CD4-positive, alpha-beta T cell treated with Interleukin-10 for 1 hour (primary cell): ENCODE data around the gene SNX30.

Source experiments
- DNase-seq: peaks from one replicate; pipeline ENCODE4 v3.0.0-alpha.2; 2020

SNX30 gene

DNA sequence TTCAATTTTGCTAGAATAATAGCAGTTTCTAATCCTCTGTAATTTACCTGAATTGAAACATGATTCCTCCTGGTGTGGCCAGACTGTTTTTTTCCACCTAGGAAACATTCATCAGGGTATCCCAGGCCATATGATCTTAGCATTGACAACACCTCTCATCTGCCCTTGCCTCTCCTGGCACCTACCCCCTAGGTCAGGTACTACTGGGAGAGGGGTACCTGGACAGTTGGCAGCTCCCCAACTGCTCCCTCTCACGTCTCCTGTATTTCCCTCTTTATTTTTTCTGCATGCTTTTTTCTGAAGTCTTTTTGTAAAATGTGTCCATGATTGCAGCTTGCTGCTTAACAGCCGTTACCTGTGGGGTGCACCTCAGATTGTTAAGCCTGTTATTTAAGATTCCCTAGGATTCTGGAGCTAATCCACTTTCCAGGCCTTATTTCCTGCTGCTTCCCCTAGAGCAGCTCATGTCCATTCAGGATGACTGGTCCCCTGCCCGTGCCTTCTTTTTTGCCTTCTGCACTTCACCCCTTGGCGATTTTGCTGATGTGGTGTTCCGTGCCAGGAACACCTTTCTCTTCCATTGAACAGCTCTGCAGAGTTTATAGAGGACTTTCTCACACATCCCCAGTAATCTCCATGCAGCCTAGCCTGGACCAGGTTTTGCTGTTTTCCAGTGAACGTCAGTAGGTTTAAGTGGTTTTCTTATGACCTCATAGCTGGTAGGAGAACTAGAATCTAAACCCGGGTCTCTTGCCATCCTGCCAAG lies 33.6 kb downstream of the SNX30 start:
- no peak for DNase-seq

DNA sequence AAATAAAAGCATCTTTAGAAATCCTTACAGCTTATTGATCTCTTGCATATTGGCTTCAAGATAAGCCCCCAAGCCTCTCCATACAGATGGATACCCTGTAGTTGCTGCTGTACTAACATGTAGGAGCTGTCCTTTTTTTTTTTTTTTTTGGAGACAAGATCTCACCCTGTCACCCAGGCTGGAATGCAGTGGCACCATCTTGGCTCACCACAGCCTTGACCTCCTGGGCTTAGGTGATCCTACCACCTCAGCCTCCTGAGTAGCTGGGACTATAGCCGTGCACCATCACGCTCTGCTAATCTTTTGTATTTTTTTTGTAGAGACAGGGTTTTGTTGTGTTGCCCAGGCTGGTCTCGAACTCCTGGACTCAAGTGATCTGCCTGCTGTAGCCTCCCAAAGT lies 35.4 kb downstream of the SNX30 start:
- DNase-seq = no peak

DNA sequence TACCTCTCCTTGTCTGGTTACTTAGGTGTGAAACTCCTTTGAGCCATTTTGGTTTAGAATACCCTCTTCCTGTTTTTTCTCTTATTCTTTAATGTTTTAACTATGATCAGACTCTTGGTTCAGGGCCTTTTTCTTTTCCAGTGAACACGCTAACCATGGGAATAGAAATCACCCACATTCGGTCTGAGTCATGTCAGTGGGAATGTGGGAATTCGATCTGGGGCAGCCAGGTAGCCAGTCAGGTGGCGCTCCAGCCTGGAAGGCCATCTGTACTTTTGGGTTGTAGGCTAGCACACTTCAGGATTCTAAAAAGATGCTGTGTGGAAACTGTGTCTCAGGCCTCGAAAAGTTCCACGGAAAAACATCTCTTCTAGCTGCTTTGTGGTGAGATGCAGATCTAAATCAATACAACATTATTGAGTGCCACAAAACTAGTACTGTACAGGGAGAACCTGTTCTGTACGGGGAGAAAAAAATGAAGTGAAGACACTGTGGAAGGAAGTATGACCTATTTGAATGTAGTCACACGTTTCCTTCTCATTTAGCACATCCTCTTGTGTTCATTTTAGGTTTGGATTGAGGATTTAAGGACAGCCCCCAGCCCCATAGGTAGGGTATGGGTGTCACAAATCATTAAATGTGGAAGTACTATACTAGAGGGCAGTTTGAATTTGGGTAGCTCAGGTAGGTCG lies 36.4 kb downstream of the SNX30 start:
- DNase-seq = no peak

DNA sequence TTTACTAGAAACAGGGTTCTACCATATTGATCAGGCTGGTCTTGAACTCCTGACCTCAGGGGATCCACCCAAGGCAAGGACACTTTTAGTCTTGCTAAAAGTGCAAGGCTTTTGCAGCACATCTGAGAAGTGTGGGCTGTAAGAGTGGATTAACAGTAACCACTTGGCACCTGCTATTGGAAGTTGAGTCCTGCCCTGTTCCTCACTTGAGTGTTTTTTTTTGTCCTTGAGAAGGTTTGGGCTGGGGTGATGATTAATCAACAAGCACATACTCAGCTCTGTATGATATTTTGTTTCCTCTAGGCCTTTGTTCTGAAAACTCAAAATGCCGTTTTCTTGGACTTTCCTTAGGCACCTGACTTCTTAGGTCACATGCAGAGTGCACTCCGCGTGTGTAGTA lies 37.4 kb downstream of the SNX30 start:
- DNase-seq = no peak

DNA sequence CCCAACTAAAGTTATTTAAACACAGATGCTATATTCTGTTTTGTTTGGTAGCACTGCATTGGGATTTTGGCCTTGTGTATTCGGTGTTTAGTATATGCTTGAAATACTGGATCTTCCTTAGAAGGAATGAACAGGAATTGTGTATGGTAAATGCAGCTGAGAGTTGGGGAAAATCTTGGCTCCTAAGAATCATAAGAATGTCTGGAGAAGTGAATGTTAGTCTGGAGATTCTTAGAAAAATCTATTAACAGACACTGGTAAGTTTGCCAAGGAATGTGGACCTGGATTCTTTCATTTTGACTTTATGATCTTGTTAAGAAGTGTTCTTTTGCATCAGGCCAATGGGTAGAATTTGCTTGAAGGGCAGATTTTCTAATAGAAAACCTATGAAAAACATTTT lies 38.9 kb downstream of the SNX30 start:
- DNase-seq = no peak

- DNase-seq = no peak
Observed at GRCh38 chr9:112789891-112790774, 39.6 kb downstream of the SNX30 start.

DNA sequence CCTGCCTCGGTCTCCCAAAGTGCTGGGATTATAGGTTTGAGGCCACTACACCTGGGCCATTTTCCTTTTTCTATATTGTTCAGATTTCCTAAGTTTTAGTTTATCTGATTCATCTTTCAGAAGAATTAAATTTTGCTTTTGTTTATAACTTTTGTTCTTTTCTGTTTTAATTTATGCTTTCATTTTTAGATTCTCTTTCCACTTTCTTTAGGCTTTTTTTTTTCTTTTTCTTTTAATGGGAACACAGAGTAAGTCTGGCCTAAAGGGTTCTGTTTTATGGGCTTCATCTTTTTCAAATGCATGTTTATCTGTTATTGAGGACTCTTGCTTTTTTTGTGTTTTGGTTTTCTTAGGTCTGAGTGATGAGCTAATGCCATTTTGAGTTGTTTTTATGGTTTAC lies 42.1 kb downstream of the SNX30 start:
- no peak for DNase-seq

DNA sequence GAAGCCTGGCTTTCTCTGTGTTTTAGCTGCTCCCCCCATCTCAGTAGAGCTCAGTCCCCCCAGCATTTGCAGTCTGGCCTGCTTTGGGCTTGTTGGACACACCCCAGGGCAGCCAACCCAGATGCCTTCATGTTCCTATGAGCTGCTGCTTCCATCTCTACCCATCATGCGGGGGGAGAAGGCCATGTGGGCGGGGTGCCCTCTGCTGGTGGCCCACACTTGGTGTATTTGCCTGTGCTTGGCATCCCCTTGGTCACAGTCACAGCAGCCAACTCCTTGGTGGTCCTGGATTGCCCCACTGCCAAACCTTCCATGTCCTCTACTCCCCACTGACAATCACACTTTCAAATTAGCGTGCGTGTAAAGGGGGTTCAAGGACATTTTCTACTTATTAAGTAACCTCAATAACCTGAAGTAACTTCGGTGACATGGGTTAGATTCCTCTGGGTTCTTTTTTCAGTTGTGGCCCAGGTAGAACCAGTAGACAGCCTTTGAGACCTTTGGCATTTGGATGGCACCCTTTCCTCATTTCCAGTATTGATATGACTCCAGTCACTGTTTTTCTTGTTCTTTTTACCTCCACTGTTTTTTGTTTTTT lies 42.8 kb downstream of the SNX30 start:
- DNase-seq = peak; percentile 82

DNA sequence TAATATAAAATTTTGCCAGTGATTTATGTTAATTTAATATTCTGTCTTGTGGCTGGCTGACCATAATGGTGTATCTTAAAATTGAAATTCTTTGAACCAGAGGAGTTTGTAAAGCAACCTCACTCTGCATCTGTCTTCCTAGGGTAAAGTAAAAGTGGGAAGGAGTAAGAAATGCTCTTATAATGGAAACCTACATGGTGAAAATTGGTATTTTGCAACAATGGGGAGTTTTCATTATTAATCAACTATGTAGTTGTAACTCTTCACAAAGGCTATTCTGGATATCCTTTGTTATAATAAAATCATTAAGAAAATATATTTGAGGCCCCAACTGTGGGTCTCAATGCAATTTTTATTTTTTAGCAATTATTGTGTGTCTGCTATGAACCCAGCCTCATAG lies 44.2 kb downstream of the SNX30 start:
- no peak for DNase-seq

DNA sequence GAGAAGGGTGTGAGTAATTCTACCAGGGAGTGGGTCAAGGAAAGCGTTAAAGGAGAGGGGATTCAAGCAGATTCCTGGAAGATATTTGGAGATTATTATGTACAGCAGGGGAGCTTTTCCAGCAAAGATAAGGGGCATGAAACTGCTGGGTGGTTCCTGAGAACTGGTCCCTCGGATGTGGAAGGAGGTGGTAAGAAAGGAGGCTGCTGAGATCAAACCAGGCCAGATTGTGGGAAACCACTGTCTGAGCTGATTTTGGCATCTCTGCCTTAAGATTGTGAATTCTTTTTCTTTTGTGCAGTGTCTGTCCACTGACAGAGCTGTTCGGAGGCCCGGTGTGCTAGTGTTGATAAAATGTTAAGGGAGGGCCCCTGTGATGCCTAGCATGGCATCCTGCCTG lies 45.4 kb downstream of the SNX30 start:
- no peak for DNase-seq

DNA sequence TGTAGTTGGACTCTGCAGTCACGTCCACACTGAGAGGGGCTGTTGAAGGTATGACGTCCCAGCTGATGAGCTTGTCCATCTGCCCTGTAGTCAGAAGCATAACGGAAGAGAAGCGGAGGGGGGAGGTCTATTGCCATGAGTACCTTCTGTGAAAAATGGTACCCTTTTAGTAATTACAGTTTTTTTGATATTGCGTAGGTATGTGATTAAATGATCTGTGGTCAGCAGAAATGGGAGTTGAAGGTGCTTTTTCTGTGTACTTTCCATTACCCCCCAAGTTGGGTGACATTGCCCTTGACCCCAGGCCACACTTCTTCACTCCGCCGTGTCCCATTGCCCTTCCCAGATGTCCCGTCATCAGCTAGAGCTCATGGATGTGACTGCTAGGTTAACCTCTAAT lies 45.9 kb downstream of the SNX30 start:
- no peak for DNase-seq

GRCh38 chr9:112809351-112809848 lies 58.8 kb downstream of the SNX30 start:
- DNase-seq = no peak

DNA sequence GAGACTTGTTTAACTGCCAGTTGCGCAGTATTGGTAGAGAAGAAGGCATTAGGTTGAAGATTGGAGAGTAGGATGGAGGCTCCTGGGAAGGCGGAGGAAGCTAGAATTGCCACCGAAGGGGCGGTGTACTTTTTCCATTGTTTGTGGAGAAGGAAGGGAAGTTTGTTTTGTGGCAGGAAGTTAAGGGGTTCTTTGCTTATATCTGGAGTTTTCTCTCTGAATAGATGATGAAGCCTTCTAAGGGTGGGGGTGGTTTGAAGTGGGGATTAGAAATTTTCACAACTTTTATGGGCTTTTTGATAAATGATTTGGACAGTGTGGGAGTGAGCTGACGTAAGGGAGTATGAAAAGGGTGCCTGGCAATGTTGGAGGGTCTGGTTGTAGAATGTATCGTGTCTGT lies 59.3 kb downstream of the SNX30 start:
- DNase-seq = no peak

DNA sequence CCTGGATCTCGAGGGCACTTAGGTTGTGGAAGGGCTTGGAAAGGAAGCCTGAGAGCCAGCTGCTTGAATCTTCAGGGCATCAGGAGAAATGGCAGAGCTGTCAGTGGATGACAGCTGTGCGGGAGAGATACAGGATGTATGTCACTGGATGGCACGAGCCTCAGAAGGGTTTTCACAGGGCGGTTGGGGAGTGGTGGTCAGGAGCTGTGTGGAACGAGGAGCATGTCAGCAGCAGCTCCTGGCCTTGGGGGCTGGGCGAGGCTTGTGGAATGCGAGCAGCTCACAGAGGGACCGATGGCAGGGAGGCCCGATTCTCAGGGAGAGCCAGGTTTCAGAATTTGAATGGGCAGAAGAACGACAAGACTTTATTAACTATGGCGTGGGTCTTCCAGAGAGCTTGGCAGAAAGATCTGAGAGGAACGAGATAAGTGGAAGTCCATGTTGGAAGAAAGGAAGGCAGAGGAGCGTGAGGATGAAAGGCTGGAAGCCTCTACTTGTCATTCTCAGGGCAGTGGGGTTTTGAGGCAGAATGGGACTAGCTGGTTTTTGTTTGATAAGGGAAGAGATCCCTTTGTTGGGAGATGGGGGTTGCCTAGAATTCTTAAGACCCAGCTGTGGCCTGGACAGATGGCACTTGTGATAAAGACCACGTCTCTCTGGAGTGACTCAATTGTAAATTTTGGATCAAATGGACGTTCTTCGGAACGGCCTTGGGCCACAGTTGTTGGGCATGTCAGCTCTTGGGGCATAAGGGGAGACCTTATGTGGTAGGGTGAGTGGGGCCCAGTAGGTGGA lies 60.3 kb downstream of the SNX30 start:
- no peak for DNase-seq

DNA sequence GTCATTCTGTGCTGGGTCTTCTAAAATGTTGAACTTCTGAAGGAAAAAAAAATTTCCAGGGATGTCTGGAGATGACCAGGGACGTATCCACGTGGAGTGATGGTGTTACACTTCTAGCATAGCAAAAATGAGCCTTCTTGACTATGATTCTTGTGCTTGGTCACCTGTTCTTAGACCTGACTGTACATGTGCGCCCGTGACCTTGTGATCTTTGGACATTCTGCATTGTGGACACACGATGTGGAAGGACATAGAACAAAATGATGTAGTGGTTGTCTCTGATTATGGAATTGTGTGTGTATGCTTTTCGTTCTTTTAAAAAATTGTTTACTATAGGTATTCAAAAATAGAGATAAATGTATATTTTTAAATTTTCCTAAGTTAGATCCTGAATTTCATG lies 61.0 kb downstream of the SNX30 start:
- no peak for DNase-seq

DNA sequence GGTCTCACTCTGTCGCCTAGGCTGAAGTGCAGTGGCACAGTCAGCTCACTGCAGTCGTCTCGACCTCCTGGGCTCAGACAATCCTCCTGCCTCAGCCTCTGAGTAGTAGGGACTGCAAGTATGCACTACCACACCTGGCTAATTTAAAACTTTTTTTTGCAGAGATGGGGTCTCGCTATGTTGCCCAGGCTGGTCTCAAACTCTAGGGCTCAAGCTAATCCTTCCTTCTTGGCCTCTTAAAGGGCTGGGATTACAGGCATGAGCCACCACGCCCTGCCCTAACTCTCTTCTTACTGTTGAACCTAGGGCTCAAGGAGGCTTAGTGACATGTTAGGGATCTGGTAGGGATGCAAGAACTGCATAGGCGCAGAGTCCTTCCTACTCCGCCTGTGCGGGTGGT lies 65.3 kb downstream of the SNX30 start:
- DNase-seq = no peak

- DNase-seq = no peak
Observed at GRCh38 chr9:112817860-112818203, 67.3 kb downstream of the SNX30 start.

GRCh38 chr9:112819635-112820496 lies 69.3 kb downstream of the SNX30 start:
- peak; percentile 26 for DNase-seq

GRCh38 chr9:112820881-112821280 lies 70.3 kb downstream of the SNX30 start:
- no peak for DNase-seq

DNA sequence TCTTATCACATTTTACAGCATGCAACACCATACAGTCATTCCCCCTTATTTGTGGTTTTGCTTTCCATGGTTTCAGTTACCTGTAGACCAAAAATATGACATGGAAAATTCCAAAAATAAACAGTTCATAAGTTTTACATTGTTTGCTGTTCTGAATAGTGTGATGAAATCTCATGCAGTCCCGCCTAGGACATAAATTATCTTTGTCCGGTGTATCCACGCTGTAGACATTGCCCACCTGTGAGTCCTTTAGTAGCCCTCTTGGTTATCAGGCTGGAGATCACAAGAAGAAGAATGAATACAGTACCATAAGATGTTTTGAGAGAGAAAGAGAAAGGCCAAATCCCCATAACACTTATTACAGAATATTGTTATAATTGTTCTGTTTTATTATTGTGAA lies 72.1 kb downstream of the SNX30 start:
- DNase-seq = no peak

GRCh38 chr9:112823257-112823656 lies 72.7 kb downstream of the SNX30 start:
- no peak for DNase-seq
